WTC11 (cell line): ENCODE results near the gene GASK1A. TPM values are rescaled to one million over a fixed set of nuclear protein-coding genes. Genes with fewer than 3 reads are reported as not detected.

Source experiments
- ATAC-seq: fragments of 200-7000 bp; cut with Tn5 transposase; 2 replicates; pipeline ENCODE4 v1.10.0; 2021; ENCODE audit warnings: mild to moderate bottlenecking, moderate library complexity
- CTCF ChIA-PET: fragments of 300-600 bp; sonication (Branson Sonifier 250); formaldehyde crosslinking; loops from one replicate; lab custom pipeline; 2021; ENCODE audit warnings: antibody characterized with exemption; lab: Charles Lee
- POLR2A ChIA-PET: fragments of 350-600 bp; sonication (Branson Sonifier 250); formaldehyde crosslinking; loops from one replicate; lab custom pipeline; 2021; ENCODE audit warnings: antibody characterized with exemption; lab: Charles Lee
- DNase-seq: peaks from one replicate; pipeline ENCODE4 v3.0.0; 2021; ENCODE audit warnings: low spot score
- H3K27ac Mint-ChIP-seq: 2 replicates; pipeline ENCODE4 v1.8.0; 2021; ENCODE audit warnings: mixed read lengths
- H3K27me3 Mint-ChIP-seq: 2 replicates; pipeline ENCODE4 v1.8.0; 2021; ENCODE audit warnings: low read depth, mild to moderate bottlenecking, moderate library complexity, mixed read lengths
- H3K36me3 Mint-ChIP-seq: 2 replicates; pipeline ENCODE4 v1.8.0; 2021; ENCODE audit warnings: mixed read lengths
- H3K4me1 Mint-ChIP-seq: 2 replicates; pipeline ENCODE4 v1.8.0; 2022; ENCODE audit warnings: mixed read lengths
- H3K4me3 Mint-ChIP-seq: 2 replicates; pipeline ENCODE4 v1.8.0; 2021; ENCODE audit warnings: mild to moderate bottlenecking, moderate library complexity, mixed read lengths
- H3K9me3 Mint-ChIP-seq: 2 replicates; pipeline ENCODE4 v1.8.0; 2021; ENCODE audit warnings: mixed read lengths
- ATF1 ChIP-seq: sonication (generic); formaldehyde crosslinking; IDR thresholded peaks from 2 replicates; pipeline ENCODE4 v1.8.1; 2023; ENCODE audit warnings: mild to moderate bottlenecking, moderate library complexity, missing genetic modification reagents
- CBFB ChIP-seq: sonication (generic); formaldehyde crosslinking; IDR thresholded peaks from 2 replicates; pipeline ENCODE4 v1.8.1; 2022; ENCODE audit warnings: mild to moderate bottlenecking, low read depth, missing genetic modification reagents
- CTCF ChIP-seq: fragments of 200-600 bp; IDR thresholded peaks from 2 replicates; pipeline ENCODE4 v1.8.0; 2022; ENCODE audit warnings: antibody characterized with exemption
- ELF4 ChIP-seq: sonication (generic); formaldehyde crosslinking; IDR thresholded peaks from 2 replicates; pipeline ENCODE4 v1.8.1; 2022; ENCODE audit warnings: low read depth, mild to moderate bottlenecking, moderate library complexity, missing genetic modification reagents
- ETV6 ChIP-seq: sonication (generic); formaldehyde crosslinking; IDR thresholded peaks from 2 replicates; pipeline ENCODE4 v1.8.1; 2022; ENCODE audit warnings: mild to moderate bottlenecking, missing genetic modification reagents
- HMGA2 ChIP-seq: fragments of 250-450 bp; sonication (Bioruptor Pico); IDR thresholded peaks from 2 replicates; pipeline ENCODE4 v1.4.0; 2021; ENCODE audit warnings: mild to moderate bottlenecking, moderate library complexity
- JAZF1 ChIP-seq: fragments of 250-450 bp; sonication (Bioruptor Pico); IDR thresholded peaks from 2 replicates; pipeline ENCODE4 v1.9.0; 2021; ENCODE audit warnings: moderate library complexity, mild to moderate bottlenecking, inconsistent platforms
- MAX ChIP-seq: sonication (generic); formaldehyde crosslinking; IDR thresholded peaks from 2 replicates; pipeline ENCODE4 v1.8.0; 2022; ENCODE audit warnings: mild to moderate bottlenecking, missing genetic modification reagents
- MYBL2 ChIP-seq: sonication (generic); formaldehyde crosslinking; IDR thresholded peaks from 2 replicates; pipeline ENCODE4 v1.8.1; 2023; ENCODE audit warnings: mild to moderate bottlenecking, moderate library complexity, missing genetic modification reagents
- NR3C1 ChIP-seq: sonication (generic); formaldehyde crosslinking; conservative IDR thresholded peaks from 2 replicates; pipeline ENCODE4 v1.8.1; 2023; ENCODE audit warnings: low read depth, mild to moderate bottlenecking, missing genetic modification reagents
- OVOL2 ChIP-seq: fragments of 250-450 bp; sonication (Bioruptor Pico); IDR thresholded peaks from 2 replicates; pipeline ENCODE4 v1.9.0; 2021; ENCODE audit warnings: mild to moderate bottlenecking, borderline replicate concordance
- RELA ChIP-seq: sonication (generic); formaldehyde crosslinking; IDR thresholded peaks from 2 replicates; pipeline ENCODE4 v1.8.1; 2022; ENCODE audit warnings: missing genetic modification reagents, mild to moderate bottlenecking, borderline replicate concordance
- SP1 ChIP-seq: sonication (generic); formaldehyde crosslinking; conservative IDR thresholded peaks from 2 replicates; pipeline ENCODE4 v1.8.1; 2022; ENCODE audit warnings: missing genetic modification reagents
- TCF7 ChIP-seq: sonication (generic); formaldehyde crosslinking; IDR thresholded peaks from 2 replicates; pipeline ENCODE4 v1.8.0; 2022; ENCODE audit warnings: mild to moderate bottlenecking, low read depth, missing genetic modification reagents, moderate library complexity
- TP53 ChIP-seq: sonication (generic); formaldehyde crosslinking; IDR thresholded peaks from 2 replicates; pipeline ENCODE4 v1.8.1; 2023; ENCODE audit warnings: mild to moderate bottlenecking, missing genetic modification reagents
- ZBTB21 ChIP-seq: sonication (generic); formaldehyde crosslinking; IDR thresholded peaks from 2 replicates; pipeline ENCODE4 v1.8.1; 2023; ENCODE audit warnings: mild to moderate bottlenecking, missing genetic modification reagents, borderline replicate concordance
- ZNF121 ChIP-seq: sonication (generic); formaldehyde crosslinking; IDR thresholded peaks from 2 replicates; pipeline ENCODE4 v1.8.0; 2023; ENCODE audit warnings: missing genetic modification reagents
- ZNF232 ChIP-seq: sonication (generic); formaldehyde crosslinking; IDR thresholded peaks from 2 replicates; pipeline ENCODE4 v1.8.0; 2022; ENCODE audit warnings: mild to moderate bottlenecking, missing genetic modification reagents
- ZNF263 ChIP-seq: sonication (generic); formaldehyde crosslinking; IDR thresholded peaks from 2 replicates; pipeline ENCODE4 v1.8.1; 2022; ENCODE audit warnings: low read depth, mild to moderate bottlenecking, moderate library complexity, missing genetic modification reagents
- ZNF396 ChIP-seq: fragments of 250-450 bp; sonication (Bioruptor Pico); IDR thresholded peaks from 2 replicates; pipeline ENCODE4 v1.8.0; 2021; ENCODE audit warnings: mild to moderate bottlenecking, moderate library complexity, borderline replicate concordance
- ZNF671 ChIP-seq: fragments of 250-450 bp; sonication (Bioruptor Pico); IDR thresholded peaks from 2 replicates; pipeline ENCODE4 v1.8.0; 2021; ENCODE audit warnings: mild to moderate bottlenecking
- total RNA-seq: library from RNA; stranded (reverse); gene quantifications from 3 replicates; pipeline ENCODE4 v1.2.3, GENCODE V29; 2021
- TF ChIP-seq, protein P1 (sequence below): sonication (generic); formaldehyde crosslinking; IDR thresholded peaks from 2 replicates; pipeline ENCODE4 v1.8.1; 2023; ENCODE audit warnings: mild to moderate bottlenecking, missing genetic modification reagents, moderate library complexity
- TF ChIP-seq, protein P2 (sequence below): fragments of 250-450 bp; sonication (Bioruptor Pico); IDR thresholded peaks from 2 replicates; pipeline ENCODE4 v1.9.0; 2021; ENCODE audit warnings: moderate library complexity, mild to moderate bottlenecking, inconsistent platforms, borderline replicate concordance
- TF ChIP-seq, protein P3 (sequence below): fragments of 250-450 bp; sonication (Bioruptor Pico); conservative IDR thresholded peaks from 2 replicates; pipeline ENCODE4 v1.9.0; 2021; ENCODE audit warnings: mild to moderate bottlenecking

The GASK1A gene
- total RNA-seq, 1 experiment from 2014 or later, result 9.6 TPM

DNA sequence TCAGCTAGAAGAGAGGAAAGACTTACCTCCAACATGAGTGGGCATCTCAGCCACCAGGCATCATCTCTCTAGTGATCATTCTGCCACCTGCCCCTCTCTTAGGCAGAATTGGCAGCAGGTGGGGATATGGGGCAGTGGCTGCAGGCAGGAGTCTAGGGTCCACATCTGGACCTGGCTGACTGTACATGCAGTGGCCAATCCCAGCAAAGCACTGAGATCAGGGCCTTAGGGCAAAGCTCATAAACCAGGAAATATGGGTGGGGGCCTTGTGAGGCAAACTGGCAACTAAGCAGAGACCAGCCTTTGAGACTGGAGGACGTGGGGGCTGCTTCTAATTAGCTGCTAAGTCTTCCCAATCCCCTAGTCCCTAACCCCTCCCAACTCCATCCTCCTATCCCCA is 113.9 kb downstream of the GASK1A start:
- CTCF ChIA-PET, result interaction anchor here (1.7 kb wide), 1 partner anchor 131 kb away, joined by 8 read pairs; no protein-coding TSS in a partner anchor
- Mint-ChIP-seq H3K27me3 (no peaks in the 10 kb centered on the region), H3K4me1 (peaks cover 12% of the 10 kb centered on the region; the same call in 1 of the 2 replicates), H3K9me3 (no peaks in the 10 kb centered on the region), H3K36me3 (no peaks in the 10 kb centered on the region), H3K27ac (no peak overlapping the region), H3K4me3 (no peak overlapping the region)
- ATAC-seq (no peak), DNase-seq (no peak)
- POLR2A ChIA-PET, result no interaction called here
- TF ChIP-seq CBFB (CRISPR knock-in tag) (no peak), TP53 (no peak), NR3C1 (CRISPR knock-in tag) (no peak), ATF1 (CRISPR knock-in tag) (no peak), TCF7 (no peak), ZNF671 (CRISPR knock-in tag) (no peak), OVOL2 (CRISPR knock-in tag) (no peak), ELF4 (CRISPR knock-in tag) (no peak)
- TF ChIP-seq, protein P1, sequence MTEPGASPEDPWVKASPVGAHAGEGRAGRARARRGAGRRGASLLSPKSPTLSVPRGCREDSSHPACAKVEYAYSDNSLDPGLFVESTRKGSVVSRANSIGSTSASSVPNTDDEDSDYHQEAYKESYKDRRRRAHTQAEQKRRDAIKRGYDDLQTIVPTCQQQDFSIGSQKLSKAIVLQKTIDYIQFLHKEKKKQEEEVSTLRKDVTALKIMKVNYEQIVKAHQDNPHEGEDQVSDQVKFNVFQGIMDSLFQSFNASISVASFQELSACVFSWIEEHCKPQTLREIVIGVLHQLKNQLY (CRISPR knock-in tag), result no peak
- TF ChIP-seq, protein P2, sequence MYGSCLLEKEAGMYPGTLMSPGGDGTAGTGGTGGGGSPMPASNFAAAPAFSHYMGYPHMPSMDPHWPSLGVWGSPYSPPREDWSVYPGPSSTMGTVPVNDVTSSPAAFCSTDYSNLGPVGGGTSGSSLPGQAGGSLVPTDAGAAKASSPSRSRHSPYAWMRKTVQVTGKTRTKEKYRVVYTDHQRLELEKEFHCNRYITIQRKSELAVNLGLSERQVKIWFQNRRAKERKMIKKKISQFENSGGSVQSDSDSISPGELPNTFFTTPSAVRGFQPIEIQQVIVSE (CRISPR knock-in tag), result no peak

GRCh38 chr3:43093974-43094373 is 114.9 kb downstream of the GASK1A start:
- DNase-seq, result no peak
- POLR2A ChIA-PET, result no interaction called here
- no peaks in the 10 kb centered on the region for H3K27me3 Mint-ChIP-seq

More at GRCh38 chr3:43093974-43094373, 114.9 kb downstream of the GASK1A start:
- H3K36me3 Mint-ChIP-seq, result no peaks in the 10 kb centered on the region
- TF ChIP-seq ETV6 (no peak), NR3C1 (CRISPR knock-in tag) (no peak), ZNF263 (no peak), MAX (CRISPR knock-in tag) (no peak), ZNF396 (CRISPR knock-in tag) (no peak), HMGA2 (CRISPR knock-in tag) (no peak), ZNF121 (CRISPR knock-in tag) (no peak), MYBL2 (no peak), ATF1 (CRISPR knock-in tag) (no peak), CTCF (no peak), SP1 (CRISPR knock-in tag) (no peak), RELA (CRISPR knock-in tag) (no peak), ZNF232 (CRISPR knock-in tag) (no peak), JAZF1 (CRISPR knock-in tag) (no peak), ZBTB21 (CRISPR knock-in tag) (no peak)
- TF ChIP-seq, protein P3, sequence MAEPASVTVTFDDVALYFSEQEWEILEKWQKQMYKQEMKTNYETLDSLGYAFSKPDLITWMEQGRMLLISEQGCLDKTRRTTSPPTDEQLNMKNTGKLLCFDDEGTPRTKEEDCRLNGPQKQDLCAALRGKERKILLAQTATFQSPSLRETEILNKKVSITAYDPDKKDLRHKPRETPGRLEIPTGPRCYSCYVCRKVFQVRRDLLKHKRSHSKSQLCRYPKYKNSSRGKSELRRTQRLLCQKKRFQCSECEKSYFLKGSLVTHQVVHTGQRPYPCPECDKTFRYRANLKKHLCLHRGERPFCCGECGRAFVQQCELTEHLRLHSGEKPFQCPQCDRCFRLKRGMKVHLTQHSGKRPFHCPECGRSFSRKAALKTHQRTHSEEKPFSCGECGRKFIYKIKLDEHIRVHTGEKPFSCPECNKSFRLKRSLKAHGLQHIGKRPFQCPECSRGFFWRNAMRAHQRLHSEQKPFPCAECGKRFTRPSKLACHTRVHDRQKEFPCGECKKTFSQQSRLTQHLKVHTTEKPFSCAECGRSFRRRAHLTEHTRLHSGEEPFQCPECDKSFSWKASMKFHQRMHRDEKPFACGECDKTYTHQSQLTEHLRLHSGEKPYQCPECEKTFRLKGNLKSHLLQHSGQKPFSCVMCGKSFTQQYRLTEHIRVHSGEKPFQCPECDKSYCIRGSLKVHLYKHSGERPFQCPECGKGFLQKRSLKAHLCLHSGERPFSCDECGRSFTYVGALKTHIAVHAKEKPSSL (CRISPR knock-in tag), result no peak
- TF ChIP-seq, protein P1 (CRISPR knock-in tag), result no peak
- TF ChIP-seq, all 79 proteins: peak for 0
- peaks cover 12% of the 10 kb centered on the region; the same call in 1 of the 2 replicates for H3K4me1 Mint-ChIP-seq
- no peak for ATAC-seq
- no peak overlapping the region for H3K27ac Mint-ChIP-seq
- no peak overlapping the region for H3K4me3 Mint-ChIP-seq
- H3K9me3 Mint-ChIP-seq, result no peaks in the 10 kb centered on the region
- CTCF ChIA-PET, result no interaction called here
